Activated T-helper 9 cell treated with anti-CD3 and anti-CD28 coated beads, Interleukin-2, amount 50 U/mL, for 16 hours (primary cell): ENCODE measurements around the gene OR10H3.
"Not testable (repeated sequence)": the region's sequence is repeated elsewhere in the genome, so short reads cannot be mapped to it uniquely, and the experiment has no call there.

Source experiments
- DNase-seq: peaks from one replicate; pipeline ENCODE4 v3.0.0-alpha.2; 2020; ENCODE audit warnings: low read depth

Gene OR10H3

GRCh38 chr19:15779756-15780476 is 42.1 kb downstream of the OR10H3 start:
- no peak for DNase-seq

- DNase-seq = no peak
Measured at GRCh38 chr19:15780610-15781418, 43.0 kb downstream of the OR10H3 start.

GRCh38 chr19:15781661-15782060 is 43.9 kb downstream of the OR10H3 start:
- DNase-seq = no peak

GRCh38 chr19:15782211-15782610 is 44.4 kb downstream of the OR10H3 start:
- DNase-seq = no peak

- DNase-seq = not testable (repeated sequence)
Measured at GRCh38 chr19:15782896-15783295, 45.1 kb downstream of the OR10H3 start.

- DNase-seq = no peak
Measured at GRCh38 chr19:15787611-15788155, 49.9 kb downstream of the OR10H3 start, which contains the start of gene OR10H5. Gene OR10H5, plus strand, starts transcription at chr19:15787661. Its CDS starts 6,388 bp downstream, at chr19:15794049.

- no peak for DNase-seq
Measured at GRCh38 chr19:15788594-15789270, 50.9 kb downstream of the OR10H3 start.

GRCh38 chr19:15790096-15790495 is 52.3 kb downstream of the OR10H3 start:
- DNase-seq = no peak
